H9 (cell line): ENCODE results near the gene SDK1. TPM values are rescaled to one million over a fixed set of nuclear protein-coding genes. Genes with fewer than 3 reads are reported as not detected.

Experiments
- DNase-seq: peaks from one replicate; pipeline ENCODE4 v3.0.0-alpha.2; 2017
- H2AFZ ChIP-seq: one replicate; pipeline ENCODE4 v1.6.1; 2013; ENCODE audit warnings: mild to moderate bottlenecking, low read length, control low read depth, moderate library complexity
- H2AK5ac ChIP-seq: 2 replicates; pipeline ENCODE4 v1.6.1; 2013; ENCODE audit warnings: low read length, control low read depth, mixed read lengths; ENCODE audit not compliant: insufficient read length
- H2BK120ac ChIP-seq: one replicate; pipeline ENCODE4 v1.6.1; 2013; ENCODE audit warnings: low read depth, mild to moderate bottlenecking, low read length, control low read depth, inconsistent platforms; ENCODE audit not compliant: poor library complexity, severe bottlenecking
- H2BK12ac ChIP-seq: 2 replicates; pipeline ENCODE4 v1.6.1; 2013; ENCODE audit warnings: low read length, control low read depth, mixed read lengths, low read depth; ENCODE audit not compliant: insufficient read length
- H2BK15ac ChIP-seq: 2 replicates; pipeline ENCODE4 v1.6.1; 2013; ENCODE audit warnings: low read depth, low read length, control low read depth
- H2BK20ac ChIP-seq: one replicate; pipeline ENCODE4 v1.6.1; 2013; ENCODE audit warnings: low read depth, mild to moderate bottlenecking, low read length, control low read depth, inconsistent platforms; ENCODE audit not compliant: poor library complexity, severe bottlenecking
- H2BK5ac ChIP-seq: 2 replicates; pipeline ENCODE4 v1.6.1; 2013; ENCODE audit warnings: low read length, control low read depth, mixed read lengths; ENCODE audit not compliant: insufficient read length
- H3K14ac ChIP-seq: 2 replicates; pipeline ENCODE4 v1.6.1; 2013; ENCODE audit warnings: low read length, control low read depth; ENCODE audit not compliant: insufficient read depth
- H3K18ac ChIP-seq: 2 replicates; pipeline ENCODE4 v1.6.1; 2013; ENCODE audit warnings: low read depth, mild to moderate bottlenecking, mixed read lengths, low read length, control low read depth; ENCODE audit not compliant: insufficient read length
- H3K23ac ChIP-seq: 2 replicates; pipeline ENCODE4 v1.6.1; 2013; ENCODE audit warnings: low read length, control low read depth, mixed read lengths, low read depth; ENCODE audit not compliant: insufficient read length
- H3K23me2 ChIP-seq: 2 replicates; pipeline ENCODE4 v1.6.1; 2013; ENCODE audit warnings: low read depth, mild to moderate bottlenecking, mixed read lengths, low read length, control low read depth; ENCODE audit not compliant: insufficient read length, poor library complexity, severe bottlenecking
- H3K27ac ChIP-seq: 2 replicates; pipeline ENCODE4 v1.5.1; 2013; ENCODE audit warnings: low read length, control low read depth, mixed read lengths, low read depth; ENCODE audit not compliant: insufficient read length
- H3K27me3 ChIP-seq: 2 replicates; pipeline ENCODE4 v1.6.1; 2013; ENCODE audit warnings: low read length, control low read depth, inconsistent platforms; ENCODE audit not compliant: insufficient read depth
- H3K4ac ChIP-seq: 2 replicates; pipeline ENCODE4 v1.6.1; 2013; ENCODE audit warnings: low read depth, mild to moderate bottlenecking, control low read depth, inconsistent platforms, low read length, moderate library complexity
- H3K4me1 ChIP-seq: 2 replicates; pipeline ENCODE4 v1.6.1; 2013; ENCODE audit warnings: low read length, control low read depth, inconsistent platforms; ENCODE audit not compliant: insufficient read depth
- H3K4me2 ChIP-seq: 2 replicates; pipeline ENCODE4 v1.6.1; 2013; ENCODE audit warnings: low read length, control low read depth, mixed read lengths; ENCODE audit not compliant: insufficient read length, insufficient read depth
- H3K56ac ChIP-seq: 2 replicates; pipeline ENCODE4 v1.6.1; 2013; ENCODE audit warnings: low read depth, mild to moderate bottlenecking, mixed read lengths, low read length, control low read depth; ENCODE audit not compliant: insufficient read length
- H3K79me1 ChIP-seq: 2 replicates; pipeline ENCODE4 v1.6.1; 2013; ENCODE audit warnings: low read depth, mild to moderate bottlenecking, moderate library complexity, low read length, control low read depth, inconsistent platforms; ENCODE audit not compliant: insufficient read depth, poor library complexity, severe bottlenecking
- H3K79me2 ChIP-seq: 2 replicates; pipeline ENCODE4 v1.6.1; 2013; ENCODE audit warnings: low read length, control low read depth, inconsistent platforms; ENCODE audit not compliant: insufficient read depth
- H3K9ac ChIP-seq: 2 replicates; pipeline ENCODE4 v1.6.1; 2013; ENCODE audit warnings: low read length, control low read depth, mixed read lengths; ENCODE audit not compliant: insufficient read length; ENCODE audit errors: extremely low read depth
- H3K9me3 ChIP-seq: one replicate; pipeline ENCODE4 v1.6.1; 2013; ENCODE audit warnings: low read depth, low read length, inconsistent platforms; ENCODE audit not compliant: control insufficient read depth
- H3T11ph ChIP-seq: one replicate; pipeline ENCODE4 v1.6.1; 2013; ENCODE audit warnings: mild to moderate bottlenecking, low read length, control low read depth, inconsistent platforms
- H4K20me1 ChIP-seq: one replicate; pipeline ENCODE4 v1.6.1; 2013; ENCODE audit not compliant: control insufficient read depth, insufficient read length, insufficient read depth
- H4K5ac ChIP-seq: 2 replicates; pipeline ENCODE4 v1.6.1; 2013; ENCODE audit warnings: low read depth, mild to moderate bottlenecking, mixed read lengths, low read length, control low read depth; ENCODE audit not compliant: insufficient read length
- H4K8ac ChIP-seq: replicated peaks from 2 replicates; pipeline ENCODE4 v1.6.1; 2013; ENCODE audit warnings: low read length, control low read depth, mixed read lengths, low read depth; ENCODE audit not compliant: insufficient read length
- H4K91ac ChIP-seq: 2 replicates; pipeline ENCODE4 v1.6.1; 2013; ENCODE audit warnings: low read depth, mild to moderate bottlenecking, moderate library complexity, mixed read lengths, low read length, control low read depth; ENCODE audit not compliant: insufficient read length
- H3K27ac Mint-ChIP-seq, 3 experiments: 2 replicates in 2 of 3; 3 replicates in 1 of 3; pipeline ENCODE4 v1.8.0; 2020 to 2021; ENCODE audit warnings: mixed read lengths in 3 of 3, mild to moderate bottlenecking in 1 of 3, moderate library complexity in 1 of 3
- H3K27me3 Mint-ChIP-seq: 2 replicates; pipeline ENCODE4 v1.8.0; 2021; ENCODE audit warnings: low read depth, mild to moderate bottlenecking, moderate library complexity, mixed read lengths
- H3K36me3 Mint-ChIP-seq, 3 experiments: 2 replicates in 2 of 3; 3 replicates in 1 of 3; pipeline ENCODE4 v1.8.0; 2020 to 2021; ENCODE audit warnings: low read depth in 3 of 3, mixed read lengths in 3 of 3; ENCODE audit not compliant: insufficient read depth in 1 of 3
- H3K4me1 Mint-ChIP-seq, 2 experiments: 2 replicates each; pipeline ENCODE4 v1.8.0; 2020; ENCODE audit warnings: mixed read lengths in 2 of 2
- H3K4me3 Mint-ChIP-seq, 2 experiments: 2 replicates in 1 of 2; 3 replicates in 1 of 2; pipeline ENCODE4 v1.8.0; 2020 to 2021; ENCODE audit warnings: mild to moderate bottlenecking in 2 of 2, mixed read lengths in 2 of 2, moderate library complexity in 1 of 2
- H3K9me3 Mint-ChIP-seq, 2 experiments: 2 replicates in 1 of 2; 3 replicates in 1 of 2; pipeline ENCODE4 v1.8.0; 2020; ENCODE audit warnings: mild to moderate bottlenecking in 2 of 2, mixed read lengths in 2 of 2, moderate library complexity in 1 of 2
- CTCF ChIP-seq: fragments of 200-600 bp; sonication (generic); conservative IDR thresholded peaks from 3 replicates; pipeline ENCODE4 v1.8.0; 2021; ENCODE audit warnings: antibody characterized with exemption, mild to moderate bottlenecking
- WGBS: extraction: QIAGEN DNeasy Blood & Tissue Kit; methylation state at CpG from one replicate; pipeline ENCODE4 v1.1.7; 2013; ENCODE audit warnings: missing lambda C conversion rate, low lambda C conversion rate, mixed read lengths; ENCODE audit not compliant: insufficient read length; ENCODE audit errors: extremely low coverage; 5-methylcytosine and 5-hydroxymethylcytosine counted together
- total RNA-seq: library from RNA; stranded (reverse); gene quantifications from 2 replicates; pipeline ENCODE4 v1.2.1, GENCODE V29; 2021

Gene SDK1
- total RNA-seq, 1 experiment from 2014 or later = 8.7 TPM

DNA sequence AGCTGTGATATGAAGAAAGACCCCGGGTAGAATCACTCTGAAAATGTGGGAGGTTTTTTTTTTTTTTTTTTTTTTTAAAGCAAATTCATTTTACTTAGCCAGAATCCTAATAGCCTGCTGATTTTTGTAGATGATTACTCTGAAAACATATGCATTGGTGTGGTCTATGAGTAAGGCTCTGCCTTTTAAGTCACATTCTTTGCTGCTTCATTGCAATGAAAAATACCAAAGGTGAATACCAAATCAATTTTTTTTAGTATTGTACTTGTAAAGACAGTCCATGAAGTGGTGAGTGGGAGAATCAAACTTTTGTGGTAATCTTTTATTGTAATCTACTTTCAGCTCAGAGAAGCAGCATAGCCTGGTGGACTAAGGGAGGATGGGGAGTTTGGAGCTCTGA is 130.3 kb downstream of the SDK1 start:
- no peak overlapping the region for H2BK20ac ChIP-seq
- H2BK12ac ChIP-seq = no peak overlapping the region
- WGBS = no CpG with 5 or more reads among the region's 1 CpG
- no peak for TF ChIP-seq CTCF
- no peak overlapping the region for H4K8ac ChIP-seq
- no peak overlapping the region for H2BK120ac ChIP-seq
- H3K18ac ChIP-seq = no peak overlapping the region
- H2BK5ac ChIP-seq = no peak overlapping the region
- no peaks in the 10 kb centered on the region for H3K79me1 ChIP-seq
- Mint-ChIP-seq H3K27me3 (no peaks in the 10 kb centered on the region), H3K4me3 (no peak overlapping the region), H3K27ac (peak overlapping the region in 1 of 3 experiments; percentile 11; a peak in 1 of 7 replicates), H3K9me3 (no peaks in the 10 kb centered on the region), H3K36me3 (no peaks in the 10 kb centered on the region), H3K4me1 (peaks cover 15 to 21% of the 10 kb centered on the region in 2 experiments)
- no peak overlapping the region for H2AFZ ChIP-seq
- no peak overlapping the region for H4K91ac ChIP-seq
- H3K23me2 ChIP-seq = no peaks in the 10 kb centered on the region
- peaks cover 4% of the 10 kb centered on the region for H3K4me1 ChIP-seq
- H3K4me2 ChIP-seq = no peak overlapping the region
- H3K23ac ChIP-seq = no peak overlapping the region
- H3K27ac ChIP-seq = no peak overlapping the region
- no peak overlapping the region for H3K4ac ChIP-seq
- no peak overlapping the region for H3K9ac ChIP-seq
- no peak overlapping the region for H3K14ac ChIP-seq
- H4K5ac ChIP-seq = no peak overlapping the region
- no peaks in the 10 kb centered on the region for H3K9me3 ChIP-seq
- H4K20me1 ChIP-seq = no peaks in the 10 kb centered on the region
- H2BK15ac ChIP-seq = no peak overlapping the region
- no peak for DNase-seq
- H3T11ph ChIP-seq = no peak overlapping the region
- H2AK5ac ChIP-seq = no peak overlapping the region
- H3K56ac ChIP-seq = no peak overlapping the region
- no peaks in the 10 kb centered on the region for H3K79me2 ChIP-seq
- no peaks in the 10 kb centered on the region for H3K27me3 ChIP-seq
